Adipocyte (in vitro differentiated cells): Measurements from ENCODE around the gene MDFIC2.

Experiments used
- DNase-seq: peaks from one replicate; pipeline ENCODE4 v3.0.0-alpha.2; 2015; ENCODE audit warnings: low read depth
- H3K27me3 ChIP-seq: replicated peaks from 2 replicates; pipeline ENCODE4 v1.7.0; 2013; ENCODE audit warnings: mild to moderate bottlenecking, low read length, moderate library complexity; ENCODE audit not compliant: control insufficient read depth, insufficient read depth
- H3K36me3 ChIP-seq: 2 replicates; pipeline ENCODE4 v1.7.0; 2013; ENCODE audit warnings: low read length, mild to moderate bottlenecking, moderate library complexity; ENCODE audit not compliant: control insufficient read depth, insufficient read depth, severe bottlenecking
- H3K4me1 ChIP-seq: 2 replicates; pipeline ENCODE4 v1.7.0; 2013; ENCODE audit warnings: mild to moderate bottlenecking, low read length, moderate library complexity; ENCODE audit not compliant: control insufficient read depth, insufficient read depth
- H3K4me3 ChIP-seq: 2 replicates; pipeline ENCODE4 v1.7.0; 2013; ENCODE audit warnings: mild to moderate bottlenecking, low read length, moderate library complexity
- H3K9ac ChIP-seq: 2 replicates; pipeline ENCODE4 v1.7.0; 2013; ENCODE audit warnings: mild to moderate bottlenecking, low read length, moderate library complexity
- H3K9me3 ChIP-seq: 2 replicates; pipeline ENCODE4 v1.7.0; 2013; ENCODE audit warnings: mild to moderate bottlenecking, low read length, moderate library complexity; ENCODE audit not compliant: control insufficient read depth

The MDFIC2 gene

DNA sequence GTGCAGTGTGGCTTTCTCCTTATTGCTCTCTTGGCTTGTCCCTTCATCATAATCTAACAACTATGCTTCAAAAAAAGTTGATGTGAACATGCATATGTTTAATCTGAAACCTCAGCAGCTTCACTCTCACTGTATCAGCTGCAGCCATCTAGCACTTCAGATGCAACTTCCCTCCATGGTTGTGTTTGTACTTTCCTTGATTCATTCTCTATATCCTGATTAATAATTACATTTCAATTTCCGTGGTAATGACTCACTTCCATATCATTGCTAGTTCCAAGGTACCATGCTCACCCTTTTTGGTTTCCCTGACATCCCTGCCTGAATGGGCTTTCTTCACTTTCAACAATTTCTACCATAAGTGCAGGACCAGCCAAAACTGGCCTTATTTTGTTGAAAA, 51.2 kb downstream of the MDFIC2 start:
- Histone ChIP-seq H3K36me3 (no peaks in the 10 kb centered on the region), H3K9me3 (no peaks in the 10 kb centered on the region), H3K4me3 (no peak overlapping the region), H3K4me1 (no peaks in the 10 kb centered on the region), H3K27me3 (no peaks in the 10 kb centered on the region), H3K9ac (no peak overlapping the region)
- no peak for DNase-seq

DNA sequence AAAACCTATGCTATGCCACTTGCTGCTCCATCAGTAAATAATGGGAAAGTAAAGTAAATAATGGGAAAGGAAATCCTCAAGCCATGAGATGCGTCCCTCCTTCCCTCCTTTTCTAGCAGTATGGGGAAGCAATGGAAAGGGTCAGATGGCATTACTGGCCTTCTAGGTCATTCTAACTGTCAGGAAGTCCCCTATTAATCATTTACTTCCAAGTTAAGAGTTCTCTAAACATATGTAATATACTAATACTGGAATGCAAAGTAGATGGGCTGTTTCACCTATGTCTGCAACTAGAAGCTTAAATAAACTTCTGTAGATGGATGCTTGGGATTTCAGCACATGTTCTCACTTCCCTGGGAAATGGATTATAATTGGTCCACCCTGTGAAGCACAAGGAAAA, 55.9 kb downstream of the MDFIC2 start:
- H3K36me3 ChIP-seq, result no peaks in the 10 kb centered on the region
- no peak overlapping the region for H3K4me3 ChIP-seq
- H3K4me1 ChIP-seq, result no peaks in the 10 kb centered on the region
- no peak overlapping the region for H3K9ac ChIP-seq
- no peaks in the 10 kb centered on the region for H3K9me3 ChIP-seq
- H3K27me3 ChIP-seq, result no peaks in the 10 kb centered on the region
- DNase-seq, result no peak

DNA sequence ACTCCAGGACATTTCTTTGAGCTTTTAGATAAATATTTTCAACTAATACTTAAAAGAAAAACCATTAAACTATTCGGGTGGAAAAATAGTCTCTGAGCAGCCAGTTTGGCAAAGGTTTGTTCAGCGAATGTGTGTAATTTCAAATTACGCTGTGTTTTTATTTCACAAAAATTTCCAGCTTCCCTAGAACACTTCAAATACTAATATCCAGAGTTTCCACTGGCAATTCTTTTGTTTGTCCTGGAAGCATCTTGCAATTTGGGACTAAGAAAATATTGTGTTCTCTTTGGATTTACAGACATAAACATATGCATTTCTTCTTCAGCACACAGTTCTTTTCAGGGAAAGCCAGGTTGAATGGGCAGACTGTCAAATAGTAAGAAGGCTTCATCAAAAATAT, 61.9 kb downstream of the MDFIC2 start:
- Histone ChIP-seq H3K4me3 (no peak overlapping the region), H3K4me1 (no peaks in the 10 kb centered on the region), H3K9ac (no peak overlapping the region), H3K36me3 (no peaks in the 10 kb centered on the region), H3K27me3 (no peaks in the 10 kb centered on the region), H3K9me3 (no peaks in the 10 kb centered on the region)
- no peak for DNase-seq

DNA sequence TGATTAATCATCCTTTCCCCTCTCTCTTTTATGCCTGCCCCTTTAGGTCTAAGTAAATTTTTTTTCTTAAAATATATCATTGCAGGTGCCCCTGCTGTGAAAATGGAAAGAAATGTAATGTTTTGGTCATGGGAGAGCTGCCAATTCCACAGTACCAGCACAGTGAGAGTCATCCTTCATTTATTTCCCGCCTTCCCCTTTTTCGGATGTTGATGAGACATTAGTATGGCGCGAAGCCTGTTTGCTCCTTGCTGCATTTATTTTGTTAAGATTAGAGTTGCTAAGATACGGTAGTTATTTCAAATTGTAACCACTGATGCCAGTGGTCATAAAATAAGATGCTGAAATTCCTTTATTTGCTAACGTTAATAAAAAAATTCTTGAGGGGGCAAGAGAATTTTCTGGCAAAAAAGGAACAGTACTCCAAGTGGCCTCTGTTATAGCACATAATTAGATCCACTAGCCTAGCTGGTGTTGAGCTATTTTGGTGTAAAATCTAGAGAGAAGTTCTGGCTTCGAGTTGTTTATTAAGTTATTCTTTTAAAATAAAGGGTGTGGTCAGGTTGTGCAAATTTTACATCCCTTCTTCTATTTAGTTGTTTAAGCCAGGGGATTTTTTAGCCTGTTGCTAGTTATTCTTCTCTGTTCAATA, 62.8 kb downstream of the MDFIC2 start:
- no peaks in the 10 kb centered on the region for H3K27me3 ChIP-seq
- H3K36me3 ChIP-seq, result no peaks in the 10 kb centered on the region
- no peaks in the 10 kb centered on the region for H3K9me3 ChIP-seq
- H3K9ac ChIP-seq, result no peak overlapping the region
- no peaks in the 10 kb centered on the region for H3K4me1 ChIP-seq
- no peak for DNase-seq
- H3K4me3 ChIP-seq, result no peak overlapping the region

DNA sequence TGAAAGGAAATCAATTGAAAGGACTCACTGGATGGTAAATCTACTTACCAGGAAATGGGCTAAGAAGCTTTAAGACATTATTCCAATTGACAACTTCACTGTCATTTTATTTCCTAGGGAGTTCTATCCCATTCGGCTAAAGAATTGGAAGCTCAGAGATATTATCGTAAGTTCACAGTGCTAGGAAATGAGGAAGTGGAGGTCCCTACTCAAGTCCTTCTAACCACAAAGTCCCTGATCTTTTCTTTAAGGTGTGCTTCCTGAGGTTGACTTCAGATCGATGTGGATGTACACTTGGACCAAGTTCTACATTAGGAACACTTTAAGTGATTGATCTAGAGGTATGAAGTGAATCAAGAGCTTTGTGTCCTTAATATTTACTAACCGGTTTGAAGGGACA, 63.6 kb downstream of the MDFIC2 start:
- H3K4me3 ChIP-seq, result no peak overlapping the region

DNA sequence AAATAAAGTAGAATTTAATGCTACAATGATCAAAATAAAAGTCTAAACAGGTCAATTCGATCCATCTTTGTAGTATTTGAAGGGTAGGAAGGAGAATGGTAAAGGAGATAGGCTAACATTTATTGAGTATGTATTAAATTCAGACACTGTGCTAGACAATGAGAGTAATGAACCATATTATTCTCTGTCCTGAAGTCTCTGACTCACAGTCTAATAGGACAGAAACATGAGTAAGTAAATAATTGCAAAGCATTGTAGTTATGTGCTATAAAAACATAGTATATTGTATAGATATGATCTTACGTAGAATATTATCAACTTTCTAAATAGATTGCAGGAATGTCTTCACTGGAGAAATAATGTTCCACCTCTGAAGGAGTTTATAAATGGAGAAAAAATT, 64.5 kb downstream of the MDFIC2 start:
- Histone ChIP-seq H3K36me3 (no peaks in the 10 kb centered on the region), H3K9ac (no peak overlapping the region), H3K4me3 (no peak overlapping the region), H3K27me3 (no peaks in the 10 kb centered on the region), H3K4me1 (no peaks in the 10 kb centered on the region), H3K9me3 (no peaks in the 10 kb centered on the region)
- DNase-seq, result no peak

More for the DNA sequence above, 63.6 kb downstream of the MDFIC2 start:
- H3K36me3 ChIP-seq, result no peaks in the 10 kb centered on the region
- H3K27me3 ChIP-seq, result no peaks in the 10 kb centered on the region
- no peaks in the 10 kb centered on the region for H3K9me3 ChIP-seq
- no peaks in the 10 kb centered on the region for H3K4me1 ChIP-seq
- no peak overlapping the region for H3K9ac ChIP-seq
- no peak for DNase-seq

DNA sequence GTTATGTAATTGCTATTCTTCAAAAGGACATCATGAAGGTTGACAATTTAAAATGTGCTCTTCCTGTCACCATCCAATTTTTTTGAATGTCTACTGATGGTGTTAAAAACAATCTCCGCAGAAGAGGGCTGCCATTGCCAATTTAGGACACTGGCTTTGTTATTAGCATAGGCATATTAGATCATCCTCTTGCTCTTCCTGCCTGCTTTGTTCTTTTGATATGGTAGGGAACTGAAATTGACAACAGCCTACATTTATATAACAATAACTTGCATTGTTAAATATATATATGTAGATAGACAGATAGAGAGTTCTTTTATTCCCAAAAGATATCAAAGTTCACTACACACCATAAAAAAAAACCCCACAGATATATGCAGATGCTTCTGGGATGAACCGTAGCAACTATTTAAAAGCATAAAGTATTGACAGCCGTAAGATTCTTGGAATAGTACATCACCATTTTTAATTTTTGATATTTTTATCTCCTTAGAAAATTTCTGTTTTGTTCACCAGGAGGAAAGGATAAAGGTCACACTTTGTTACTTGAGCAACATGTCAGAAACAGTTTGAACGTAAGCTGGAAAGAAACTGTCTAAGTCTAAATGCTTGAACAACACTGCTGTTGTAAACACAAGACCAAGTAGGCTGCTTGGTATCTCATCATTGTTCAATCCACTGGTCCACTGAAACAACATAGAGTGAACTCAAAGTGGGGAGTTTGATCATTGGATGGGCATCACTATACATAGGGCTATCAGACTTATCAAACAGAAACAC, 66.5 kb downstream of the MDFIC2 start:
- H3K36me3 ChIP-seq, result no peaks in the 10 kb centered on the region
- H3K27me3 ChIP-seq, result no peaks in the 10 kb centered on the region

DNA sequence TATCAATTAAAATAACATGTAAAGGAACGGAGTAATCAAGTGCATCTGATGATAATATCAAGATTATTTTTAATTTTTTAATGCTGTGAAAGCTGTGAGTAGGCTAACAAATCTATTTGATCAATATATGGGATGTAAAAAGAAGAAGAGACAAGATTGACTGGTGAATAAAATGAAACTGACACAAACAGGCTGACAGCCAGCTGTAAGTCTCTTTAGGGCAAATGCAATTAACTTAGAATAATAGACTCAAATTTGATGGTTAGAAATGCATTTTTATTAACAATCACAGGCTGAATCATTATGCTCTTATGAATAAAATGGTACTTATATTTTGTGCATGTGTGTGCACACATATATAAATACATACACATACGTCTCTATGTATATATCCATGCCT, 68.0 kb downstream of the MDFIC2 start:
- no peak for DNase-seq
- H3K36me3 ChIP-seq, result no peaks in the 10 kb centered on the region
- H3K27me3 ChIP-seq, result no peaks in the 10 kb centered on the region
- no peaks in the 10 kb centered on the region for H3K9me3 ChIP-seq
- H3K4me3 ChIP-seq, result no peak overlapping the region
- no peaks in the 10 kb centered on the region for H3K4me1 ChIP-seq
- H3K9ac ChIP-seq, result no peak overlapping the region

More for the DNA sequence above, 66.5 kb downstream of the MDFIC2 start:
- Histone ChIP-seq H3K9ac (no peak overlapping the region), H3K4me3 (no peak overlapping the region), H3K9me3 (no peaks in the 10 kb centered on the region), H3K4me1 (no peaks in the 10 kb centered on the region)
- DNase-seq, result no peak

DNA sequence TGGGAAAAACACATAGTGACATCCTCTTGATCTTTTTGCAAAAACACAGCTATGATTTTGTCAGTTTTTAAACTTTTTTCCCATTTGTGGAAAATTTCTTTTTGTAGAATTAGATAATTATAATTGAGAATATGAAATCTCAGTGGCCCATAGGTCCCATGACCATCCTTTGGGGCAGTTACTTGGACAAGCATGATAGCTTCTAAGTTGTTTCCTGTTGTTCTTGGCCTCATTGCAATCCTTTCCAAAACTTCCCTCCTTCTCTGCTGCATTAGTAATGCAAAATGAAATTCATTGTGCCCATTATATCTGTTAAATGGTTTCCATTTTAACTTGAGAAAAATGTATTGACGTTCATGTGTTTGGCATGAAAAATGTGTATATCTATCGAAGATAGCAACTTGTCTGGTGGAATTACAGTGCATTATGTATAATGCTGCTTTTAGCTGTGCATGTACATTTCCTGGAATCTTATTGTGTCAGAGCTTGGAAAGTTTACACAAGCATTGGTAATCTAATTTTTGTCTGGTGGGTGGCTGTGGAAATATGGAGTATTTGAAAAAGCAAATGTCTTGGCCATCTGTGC, 70.0 kb downstream of the MDFIC2 start:
- H3K4me1 ChIP-seq, result no peaks in the 10 kb centered on the region
- H3K27me3 ChIP-seq, result no peaks in the 10 kb centered on the region
- H3K36me3 ChIP-seq, result no peaks in the 10 kb centered on the region
- H3K4me3 ChIP-seq, result no peak overlapping the region
- no peak for DNase-seq
- no peak overlapping the region for H3K9ac ChIP-seq
- H3K9me3 ChIP-seq, result no peaks in the 10 kb centered on the region

DNA sequence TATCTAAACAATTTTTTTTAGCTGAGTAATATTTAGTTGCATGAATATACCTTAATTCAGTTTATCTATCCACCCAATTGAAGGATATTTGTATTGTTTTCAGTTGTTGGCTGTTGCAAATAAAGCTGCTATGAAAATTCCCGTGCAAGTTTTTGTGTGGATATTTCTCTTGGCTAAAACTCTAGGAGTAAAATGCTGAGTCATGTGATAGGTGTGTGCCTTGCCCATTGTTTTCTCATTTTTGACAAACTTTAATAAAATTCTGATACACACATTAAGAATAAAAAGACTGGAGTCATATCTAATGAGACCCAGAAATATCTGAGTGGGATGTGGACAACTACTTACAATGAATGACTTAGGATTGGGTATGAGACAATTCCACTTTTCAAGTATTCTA, 78.6 kb downstream of the MDFIC2 start:
- Histone ChIP-seq H3K4me3 (no peak overlapping the region), H3K9me3 (no peaks in the 10 kb centered on the region), H3K27me3 (no peaks in the 10 kb centered on the region), H3K4me1 (no peaks in the 10 kb centered on the region), H3K36me3 (no peaks in the 10 kb centered on the region), H3K9ac (no peak overlapping the region)
- DNase-seq, result no peak

DNA sequence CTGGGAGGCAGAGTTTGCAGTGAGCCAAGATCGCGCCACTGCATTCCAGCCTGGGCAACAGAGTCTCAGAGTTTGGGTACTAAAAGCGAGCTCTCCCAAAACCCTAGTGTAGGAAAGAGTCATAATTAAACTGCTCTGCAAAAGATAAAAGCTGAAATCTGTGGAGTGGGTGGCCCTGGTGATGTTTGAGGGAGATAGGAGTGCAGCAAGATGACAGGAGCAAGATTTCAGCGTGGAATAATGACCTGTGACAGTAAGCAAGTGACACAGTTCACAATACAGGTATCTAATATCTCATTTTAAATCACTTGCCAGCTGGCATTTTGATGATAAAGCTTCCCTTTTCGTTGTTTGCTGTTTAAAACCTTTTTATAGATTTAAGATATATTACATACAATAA, 79.3 kb downstream of the MDFIC2 start:
- H3K9me3 ChIP-seq, result no peaks in the 10 kb centered on the region
- H3K4me3 ChIP-seq, result no peak overlapping the region
- no peak overlapping the region for H3K9ac ChIP-seq
- no peaks in the 10 kb centered on the region for H3K4me1 ChIP-seq
- no peaks in the 10 kb centered on the region for H3K27me3 ChIP-seq
- H3K36me3 ChIP-seq, result no peaks in the 10 kb centered on the region
- DNase-seq, result no peak
